ENCODE data around the gene MUSTN1.

The MUSTN1 gene

GRCh38 chr3:52846432-52846965 lies 11.7 kb upstream of the MUSTN1 start:
- Histone ChIP-seq H3K79me2 (ENCODE audit: low read length) (no peaks in the 10 kb centered on the region), H3F3A (ENCODE audit: insufficient read depth, low read length) (0 out of 2 replicates have a peak, but pooled peaks cover 5% of the 10 kb centered on the region), H3K9ac (ENCODE audit: low read length) (no peak overlapping the region), H2AFZ (ENCODE audit: low read length) (no peak overlapping the region), H3K27ac (ENCODE audit: low read length) (peak overlapping the region; percentile 22; the same call in 1 of the 2 replicates), H3K4me2 (ENCODE audit: low read depth, low read length) (peak overlapping the region; percentile 41; the same call in 1 of the 2 replicates), H4K20me1 (ENCODE audit: insufficient read depth, low read length) (no peaks in the 10 kb centered on the region), H3K4me1 (ENCODE audit: low read length) (peaks cover 11% of the 10 kb centered on the region), H3K36me3 (replicated peaks; ENCODE audit: insufficient read depth, low read length) (no peaks in the 10 kb centered on the region), H3K9me3 (replicated peaks; ENCODE audit: insufficient read depth, low read length) (no peaks in the 10 kb centered on the region), H3K9me2 (replicated peaks; ENCODE audit: insufficient read depth, low read length) (no peaks in the 10 kb centered on the region), H3K27me3 (replicated peaks; ENCODE audit: insufficient read depth, low read length) (no peaks in the 10 kb centered on the region), H3K4me3 (ENCODE audit: low read length) (no peak overlapping the region)
- TF ChIP-seq EZH2 (optimal IDR thresholded peaks at IDR 0.05; ENCODE audit: low read depth, low read length), result no peak
- no peak for TF ChIP-seq EZH2phosphoT487 (IDR thresholded peaks at IDR 0.05; ENCODE audit: low read length)
- no peak for TF ChIP-seq CTCF (IDR thresholded peaks at IDR 0.05; ENCODE audit: low read length)
- DNase-seq, result peak; percentile 25

GRCh38 chr3:52845691-52846431 lies 11.0 kb upstream of the MUSTN1 start:
- H3K4me3 ChIP-seq (ENCODE audit: low read length), result no peak overlapping the region
- H2AFZ ChIP-seq (ENCODE audit: low read length), result no peak overlapping the region
- peaks cover 11% of the 10 kb centered on the region for H3K4me1 ChIP-seq (ENCODE audit: low read length)
- no peaks in the 10 kb centered on the region for H3K36me3 ChIP-seq (replicated peaks; ENCODE audit: insufficient read depth, low read length)
- peak overlapping the region; percentile 22; the same call in 1 of the 2 replicates for H3K27ac ChIP-seq (ENCODE audit: low read length)
- no peaks in the 10 kb centered on the region for H4K20me1 ChIP-seq (ENCODE audit: insufficient read depth, low read length)
- H3F3A ChIP-seq (ENCODE audit: insufficient read depth, low read length), result 0 out of 2 replicates have a peak, but pooled peaks cover 5% of the 10 kb centered on the region
- no peak overlapping the region for H3K9ac ChIP-seq (ENCODE audit: low read length)
- H3K9me3 ChIP-seq (replicated peaks; ENCODE audit: insufficient read depth, low read length), result no peaks in the 10 kb centered on the region
- H3K79me2 ChIP-seq (ENCODE audit: low read length), result no peaks in the 10 kb centered on the region
- H3K27me3 ChIP-seq (replicated peaks; ENCODE audit: insufficient read depth, low read length), result no peaks in the 10 kb centered on the region
- peak overlapping the region; percentile 41; the same call in 1 of the 2 replicates for H3K4me2 ChIP-seq (ENCODE audit: low read depth, low read length)
- no peak for DNase-seq
- H3K9me2 ChIP-seq (replicated peaks; ENCODE audit: insufficient read depth, low read length), result no peaks in the 10 kb centered on the region
- TF ChIP-seq EZH2phosphoT487 (IDR thresholded peaks at IDR 0.05; ENCODE audit: low read length) (no peak), CTCF (IDR thresholded peaks at IDR 0.05; ENCODE audit: low read length) (peak; percentile 25), EZH2 (optimal IDR thresholded peaks at IDR 0.05; ENCODE audit: low read depth, low read length) (no peak)

- no peaks in the 10 kb centered on the region for H3K27me3 ChIP-seq (replicated peaks; ENCODE audit: insufficient read depth, low read length)
- no peak overlapping the region for H3K9ac ChIP-seq (ENCODE audit: low read length)
- H3K4me1 ChIP-seq (ENCODE audit: low read length), result peaks cover 11% of the 10 kb centered on the region
- H4K20me1 ChIP-seq (ENCODE audit: insufficient read depth, low read length), result no peaks in the 10 kb centered on the region
- H3K9me3 ChIP-seq (replicated peaks; ENCODE audit: insufficient read depth, low read length), result no peaks in the 10 kb centered on the region
- H3K9me2 ChIP-seq (replicated peaks; ENCODE audit: insufficient read depth, low read length), result no peaks in the 10 kb centered on the region
- no peak overlapping the region for H2AFZ ChIP-seq (ENCODE audit: low read length)
- no peak overlapping the region for H3K4me2 ChIP-seq (ENCODE audit: low read depth, low read length)
- no peak for TF ChIP-seq EZH2phosphoT487 (IDR thresholded peaks at IDR 0.05; ENCODE audit: low read length)
- no peak for TF ChIP-seq CTCF (IDR thresholded peaks at IDR 0.05; ENCODE audit: low read length)
- no peak for TF ChIP-seq EZH2 (optimal IDR thresholded peaks at IDR 0.05; ENCODE audit: low read depth, low read length)
- H3K4me3 ChIP-seq (ENCODE audit: low read length), result no peak overlapping the region
- no peaks in the 10 kb centered on the region for H3K79me2 ChIP-seq (ENCODE audit: low read length)
- H3K36me3 ChIP-seq (replicated peaks; ENCODE audit: insufficient read depth, low read length), result no peaks in the 10 kb centered on the region
- no peak overlapping the region for H3K27ac ChIP-seq (ENCODE audit: low read length)
- DNase-seq, result no peak
- 0 out of 2 replicates have a peak, but pooled peaks cover 5% of the 10 kb centered on the region for H3F3A ChIP-seq (ENCODE audit: insufficient read depth, low read length)
Measured at GRCh38 chr3:52845157-52845556, 10.3 kb upstream of the MUSTN1 start.
